HEK293T (cell line): Measurements from ENCODE around the gene RPL10.

Experiments used
- CTCF ChIA-PET: fragments of 350-600 bp; formaldehyde crosslinking; extraction: SDS; loops from one replicate; lab custom pipeline; 2021; ENCODE audit warnings: antibody characterized with exemption, inconsistent platforms; lab: Yijun Ruan, JAX
- POLR2A ChIA-PET: fragments of 350-600 bp; formaldehyde crosslinking; extraction: SDS; loops from one replicate; lab custom pipeline; 2020; ENCODE audit warnings: antibody characterized with exemption, inconsistent platforms; lab: Yijun Ruan, JAX
- DNase-seq: peaks from one replicate; pipeline ENCODE4 v3.0.0; 2012; ENCODE audit warnings: mixed read lengths; ENCODE audit errors: extremely low spot score
- ARNT ChIP-seq: fragments of 450-650 bp; IDR thresholded peaks from 2 replicates; pipeline ENCODE4 v1.6.1; 2017; ENCODE audit warnings: mild to moderate bottlenecking
- BHLHE40 ChIP-seq: fragments of 450-650 bp; IDR thresholded peaks from 2 replicates; pipeline ENCODE4 v1.6.1; 2016; ENCODE audit warnings: mild to moderate bottlenecking, moderate library complexity, borderline replicate concordance
- CTBP1 ChIP-seq: fragments of 450-650 bp; IDR thresholded peaks from 2 replicates; pipeline ENCODE4 v1.6.1; 2016; ENCODE audit warnings: borderline replicate concordance
- ELF4 ChIP-seq: fragments of 450-650 bp; IDR thresholded peaks from 2 replicates; pipeline ENCODE4 v1.6.1; 2017; ENCODE audit warnings: antibody characterized with exemption
- FOXA1 ChIP-seq: fragments of 450-650 bp; IDR thresholded peaks from 2 replicates; pipeline ENCODE4 v1.6.1; 2016; ENCODE audit warnings: mild to moderate bottlenecking
- FOXK2 ChIP-seq: fragments of 450-650 bp; IDR thresholded peaks from 2 replicates; pipeline ENCODE4 v1.6.1; 2016; ENCODE audit warnings: mild to moderate bottlenecking
- FOXM1 ChIP-seq: fragments of 450-650 bp; IDR thresholded peaks from 2 replicates; pipeline ENCODE4 v1.6.1; 2017; ENCODE audit warnings: mild to moderate bottlenecking, borderline replicate concordance
- HDGF ChIP-seq: fragments of 450-650 bp; IDR thresholded peaks from 2 replicates; pipeline ENCODE4 v1.6.1; 2017; ENCODE audit warnings: antibody characterized with exemption, borderline replicate concordance
- L3MBTL2 ChIP-seq: fragments of 450-650 bp; conservative IDR thresholded peaks from 2 replicates; pipeline ENCODE4 v1.6.1; 2016; ENCODE audit warnings: mild to moderate bottlenecking
- LEF1 ChIP-seq: fragments of 450-650 bp; IDR thresholded peaks from 2 replicates; pipeline ENCODE4 v1.6.1; 2017; ENCODE audit warnings: mild to moderate bottlenecking, borderline replicate concordance
- NFRKB ChIP-seq: fragments of 450-650 bp; IDR thresholded peaks from 2 replicates; pipeline ENCODE4 v1.6.1; 2016; ENCODE audit warnings: mild to moderate bottlenecking, moderate library complexity
- PKNOX1 ChIP-seq: fragments of 450-650 bp; IDR thresholded peaks from 2 replicates; pipeline ENCODE4 v1.6.1; 2016
- SP1 ChIP-seq: fragments of 450-650 bp; IDR thresholded peaks from 2 replicates; pipeline ENCODE4 v1.6.1; 2017
- SUZ12 ChIP-seq: fragments of 450-650 bp; IDR thresholded peaks from 2 replicates; pipeline ENCODE4 v1.6.1; 2016; ENCODE audit warnings: mild to moderate bottlenecking
- TARDBP ChIP-seq: fragments of 450-650 bp; IDR thresholded peaks from 2 replicates; pipeline ENCODE4 v1.6.1; 2016
- ZNF384 ChIP-seq: fragments of 450-650 bp; IDR thresholded peaks from 2 replicates; pipeline ENCODE4 v1.6.1; 2016

RPL10 gene

GRCh38 chrX:154449618-154450017 is 51.4 kb downstream of the RPL10 start:
- ChIA-PET CTCF (no interaction called here), POLR2A (interaction anchor here (1.2 to 1.7 kb wide), 2 partner anchors 11 to 41 kb away, joined by 3 read pairs; partner anchors contain the start of gene SLC10A3)
- DNase-seq, result no peak
- no peak for TF ChIP-seq BHLHE40
- no peak for TF ChIP-seq SP1
- TF ChIP-seq L3MBTL2, result no peak
- TF ChIP-seq ARNT, result no peak
- TF ChIP-seq FOXK2, result no peak
- TF ChIP-seq ZNF384, result no peak
- TF ChIP-seq CTBP1, result no peak
- no peak for TF ChIP-seq FOXM1
- no peak for TF ChIP-seq NFRKB
- no peak for TF ChIP-seq LEF1
- TF ChIP-seq HDGF, result no peak
- no peak for TF ChIP-seq ELF4
- no peak for TF ChIP-seq TARDBP
- TF ChIP-seq PKNOX1, result no peak

DNA sequence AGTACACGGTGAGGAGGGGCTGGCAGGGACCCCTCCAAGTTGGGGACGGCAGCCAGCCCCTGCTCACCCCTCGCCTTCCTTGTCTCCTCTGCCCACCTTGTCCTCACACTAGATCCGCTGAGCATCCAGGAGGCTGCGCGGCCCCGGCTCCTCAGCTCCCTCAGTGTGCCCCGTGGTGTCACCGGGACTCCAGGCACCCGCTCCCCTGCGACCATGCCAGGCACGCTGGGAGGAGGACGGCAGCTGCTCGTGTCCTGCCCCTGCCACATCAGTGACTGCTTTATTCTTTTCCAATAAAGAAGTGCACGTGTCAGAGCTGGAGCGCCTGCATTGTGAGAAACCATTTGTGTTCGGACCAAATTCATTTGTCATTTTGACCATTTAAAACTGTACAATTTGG is 52.1 kb downstream of the RPL10 start:
- POLR2A ChIA-PET, result interaction anchor here (1.2 kb wide), 1 partner anchor 40 kb away, joined by 3 read pairs; the partner anchor contains the start of gene SLC10A3
- CTCF ChIA-PET, result no interaction called here
- TF ChIP-seq ARNT, result no peak
- TF ChIP-seq SP1, result no peak
- no peak for TF ChIP-seq PKNOX1
- no peak for TF ChIP-seq ELF4
- no peak for TF ChIP-seq CTBP1
- no peak for TF ChIP-seq HDGF
- no peak for TF ChIP-seq FOXK2
- no peak for TF ChIP-seq LEF1
- TF ChIP-seq FOXA1, result no peak
- TF ChIP-seq FOXM1, result no peak
- no peak for TF ChIP-seq BHLHE40
- no peak for TF ChIP-seq ZNF384
- TF ChIP-seq NFRKB, result no peak
- TF ChIP-seq SUZ12, result no peak
- no peak for TF ChIP-seq TARDBP
- TF ChIP-seq L3MBTL2, result no peak
- no peak for DNase-seq
